HG02885 (cell line): ENCODE results near the gene PTGES2.

Experiments
- ATAC-seq: cut with Tn5 transposase; IDR thresholded peaks from one replicate; pipeline ENCODE4 v1.9.1; 2021; ENCODE audit warnings: mild to moderate bottlenecking; ENCODE audit not compliant: unreplicated experiment, poor library complexity

PTGES2 gene

GRCh38 chr9:128106181-128106939 is 21.2 kb downstream of the PTGES2 start:
- no peak for ATAC-seq

- ATAC-seq: no peak
Observed at GRCh38 chr9:128105538-128106175, 21.9 kb downstream of the PTGES2 start.

GRCh38 chr9:128104171-128104618 is 23.3 kb downstream of the PTGES2 start:
- ATAC-seq: no peak

- no peak for ATAC-seq
Observed at GRCh38 chr9:128103589-128103962, 24.0 kb downstream of the PTGES2 start.

GRCh38 chr9:128102861-128103588 is 24.5 kb downstream of the PTGES2 start:
- ATAC-seq: no peak

GRCh38 chr9:128102196-128102595 is 25.3 kb downstream of the PTGES2 start:
- ATAC-seq: no peak

- no peak for ATAC-seq
Observed at GRCh38 chr9:128101690-128102089, 25.8 kb downstream of the PTGES2 start.

- no peak for ATAC-seq
Observed at GRCh38 chr9:128101231-128101661, 26.3 kb downstream of the PTGES2 start.

GRCh38 chr9:128100581-128100980 is 26.9 kb downstream of the PTGES2 start:
- ATAC-seq: no peak

GRCh38 chr9:128099932-128100491 is 27.5 kb downstream of the PTGES2 start:
- no peak for ATAC-seq

GRCh38 chr9:128099231-128099931 is 28.1 kb downstream of the PTGES2 start:
- no peak for ATAC-seq

- ATAC-seq: no peak
Observed at GRCh38 chr9:128098297-128099230, 29.0 kb downstream of the PTGES2 start.

- ATAC-seq: no peak
Observed at GRCh38 chr9:128097543-128098296, 29.8 kb downstream of the PTGES2 start.

GRCh38 chr9:128096616-128097536 is 30.7 kb downstream of the PTGES2 start:
- ATAC-seq: no peak

GRCh38 chr9:128094950-128095544 is 32.5 kb downstream of the PTGES2 start:
- ATAC-seq: no peak

GRCh38 chr9:128094166-128094949 is 33.2 kb downstream of the PTGES2 start:
- ATAC-seq: peak; percentile 94
